ENCODE results near the gene HSDL1. TPM values are rescaled to one million over a fixed set of nuclear protein-coding genes. Genes with fewer than 3 reads are reported as not detected.

The HSDL1 gene
- polyA plus RNA-seq, 1 donor from 2014 or later: 217 TPM

DNA sequence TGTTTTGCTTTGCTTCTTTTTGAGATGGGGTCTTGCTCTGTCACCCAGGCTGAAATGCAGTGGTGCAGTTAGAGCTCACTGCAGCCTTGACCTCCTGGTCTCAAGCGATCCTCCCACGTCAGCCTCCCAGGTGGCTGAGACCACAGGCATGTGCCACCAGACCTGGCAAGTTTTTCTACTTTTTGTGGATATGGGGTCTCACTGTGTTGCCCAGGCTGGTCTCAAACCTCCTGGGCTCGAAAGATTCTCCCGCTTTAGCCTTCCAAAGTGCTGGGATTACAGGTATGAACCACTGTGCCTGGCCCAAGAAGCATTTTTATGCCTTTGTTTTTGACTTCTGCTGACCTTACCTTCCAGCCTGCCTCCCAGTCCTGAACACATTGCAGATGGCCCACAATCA is 10.2 kb upstream of the HSDL1 start:
- Histone ChIP-seq H3K9me2 (ENCODE audit: insufficient read depth, low read length) (no peaks in the 10 kb centered on the region), H3K4me2 (ENCODE audit: low read length) (no peak overlapping the region), H3K9ac (ENCODE audit: low read length) (no peak overlapping the region), H3K9me3 (ENCODE audit: low read length) (no peaks in the 10 kb centered on the region), H3K27me3 (ENCODE audit: insufficient read depth, low read depth, low read length) (no peaks in the 10 kb centered on the region), H3K4me3 (ENCODE audit: low read length) (no peak overlapping the region), H4K20me1 (ENCODE audit: insufficient read depth) (no peaks in the 10 kb centered on the region), H3K79me2 (replicated peaks; ENCODE audit: insufficient read depth, low read length) (no peaks in the 10 kb centered on the region), H3K36me3 (ENCODE audit: insufficient read depth, low read length) (no peaks in the 10 kb centered on the region), H3K27ac (ENCODE audit: low read length) (no peak overlapping the region), H3F3A (ENCODE audit: insufficient read depth, low read length, poor library complexity, severe bottlenecking) (no peaks in the 10 kb centered on the region), H2AFZ (ENCODE audit: low read depth, low read length) (no peak overlapping the region)
- TF ChIP-seq CTCF (IDR thresholded peaks at IDR 0.05; ENCODE audit: poor library complexity, severe bottlenecking): no peak

DNA sequence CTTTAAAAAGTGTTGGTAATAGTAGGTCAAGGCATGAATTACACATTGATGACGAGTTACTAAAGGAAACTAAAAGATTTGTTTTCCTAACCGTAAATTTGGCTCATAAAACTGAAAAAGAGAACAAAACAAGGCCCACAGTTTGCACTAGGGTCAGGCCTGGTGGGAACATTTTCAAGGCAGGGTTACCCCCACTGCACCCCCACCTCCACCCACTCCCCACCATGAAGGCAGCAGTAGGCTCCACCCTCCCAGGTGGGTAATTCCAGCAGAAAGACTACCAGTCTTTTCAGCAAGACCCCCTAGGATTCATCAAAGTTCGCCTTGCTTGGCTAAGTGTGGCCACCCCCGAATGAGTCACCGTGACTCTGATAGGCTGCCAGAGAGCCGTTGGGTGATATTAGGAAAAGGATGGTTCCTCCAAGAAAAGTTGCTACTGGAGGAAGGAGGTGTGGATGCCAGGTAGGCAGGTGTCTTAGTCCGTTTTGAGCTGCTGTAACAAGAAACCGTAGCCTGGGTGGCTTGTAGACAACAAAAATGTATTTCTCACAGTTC is 8.8 kb upstream of the HSDL1 start:
- Histone ChIP-seq H3K27ac (ENCODE audit: low read length) (no peak overlapping the region), H3K9me2 (ENCODE audit: insufficient read depth, low read length) (no peaks in the 10 kb centered on the region), H3K27me3 (ENCODE audit: insufficient read depth, low read depth, low read length) (no peaks in the 10 kb centered on the region), H3K9ac (ENCODE audit: low read length) (no peak overlapping the region), H4K20me1 (ENCODE audit: insufficient read depth) (no peaks in the 10 kb centered on the region), H3K4me2 (ENCODE audit: low read length) (no peak overlapping the region), H3K79me2 (replicated peaks; ENCODE audit: insufficient read depth, low read length) (no peaks in the 10 kb centered on the region), H3K4me3 (ENCODE audit: low read length) (no peak overlapping the region), H2AFZ (ENCODE audit: low read depth, low read length) (no peak overlapping the region), H3F3A (ENCODE audit: insufficient read depth, low read length, poor library complexity, severe bottlenecking) (no peaks in the 10 kb centered on the region), H3K36me3 (ENCODE audit: insufficient read depth, low read length) (no peaks in the 10 kb centered on the region), H3K9me3 (ENCODE audit: low read length) (no peaks in the 10 kb centered on the region)
- TF ChIP-seq, protein P1, sequence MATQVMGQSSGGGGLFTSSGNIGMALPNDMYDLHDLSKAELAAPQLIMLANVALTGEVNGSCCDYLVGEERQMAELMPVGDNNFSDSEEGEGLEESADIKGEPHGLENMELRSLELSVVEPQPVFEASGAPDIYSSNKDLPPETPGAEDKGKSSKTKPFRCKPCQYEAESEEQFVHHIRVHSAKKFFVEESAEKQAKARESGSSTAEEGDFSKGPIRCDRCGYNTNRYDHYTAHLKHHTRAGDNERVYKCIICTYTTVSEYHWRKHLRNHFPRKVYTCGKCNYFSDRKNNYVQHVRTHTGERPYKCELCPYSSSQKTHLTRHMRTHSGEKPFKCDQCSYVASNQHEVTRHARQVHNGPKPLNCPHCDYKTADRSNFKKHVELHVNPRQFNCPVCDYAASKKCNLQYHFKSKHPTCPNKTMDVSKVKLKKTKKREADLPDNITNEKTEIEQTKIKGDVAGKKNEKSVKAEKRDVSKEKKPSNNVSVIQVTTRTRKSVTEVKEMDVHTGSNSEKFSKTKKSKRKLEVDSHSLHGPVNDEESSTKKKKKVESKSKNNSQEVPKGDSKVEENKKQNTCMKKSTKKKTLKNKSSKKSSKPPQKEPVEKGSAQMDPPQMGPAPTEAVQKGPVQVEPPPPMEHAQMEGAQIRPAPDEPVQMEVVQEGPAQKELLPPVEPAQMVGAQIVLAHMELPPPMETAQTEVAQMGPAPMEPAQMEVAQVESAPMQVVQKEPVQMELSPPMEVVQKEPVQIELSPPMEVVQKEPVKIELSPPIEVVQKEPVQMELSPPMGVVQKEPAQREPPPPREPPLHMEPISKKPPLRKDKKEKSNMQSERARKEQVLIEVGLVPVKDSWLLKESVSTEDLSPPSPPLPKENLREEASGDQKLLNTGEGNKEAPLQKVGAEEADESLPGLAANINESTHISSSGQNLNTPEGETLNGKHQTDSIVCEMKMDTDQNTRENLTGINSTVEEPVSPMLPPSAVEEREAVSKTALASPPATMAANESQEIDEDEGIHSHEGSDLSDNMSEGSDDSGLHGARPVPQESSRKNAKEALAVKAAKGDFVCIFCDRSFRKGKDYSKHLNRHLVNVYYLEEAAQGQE (IDR thresholded peaks at IDR 0.05; ENCODE audit: borderline replicate concordance): no peak
- no peak for TF ChIP-seq MXI1 (conservative IDR thresholded peaks at IDR 0.05; ENCODE audit: poor library complexity, severe bottlenecking)
- no peak for TF ChIP-seq CTCF (IDR thresholded peaks at IDR 0.05; ENCODE audit: poor library complexity, severe bottlenecking)
- no peak for TF ChIP-seq SMC3 (conservative IDR thresholded peaks at IDR 0.05; ENCODE audit: poor library complexity)
- no peak for TF ChIP-seq EZH2 (IDR thresholded peaks at IDR 0.05; ENCODE audit: borderline replicate concordance, insufficient read depth, low read length, poor library complexity, severe bottlenecking)
- no peak for TF ChIP-seq POLR2AphosphoS5 (IDR thresholded peaks at IDR 0.05)
- TF ChIP-seq TAF1 (IDR thresholded peaks at IDR 0.05; ENCODE audit: low read depth): no peak
- no peak for TF ChIP-seq RAD21 (conservative IDR thresholded peaks at IDR 0.05)
- TF ChIP-seq EP300 (conservative IDR thresholded peaks at IDR 0.05; ENCODE audit: poor library complexity, severe bottlenecking): no peak
